GM18505 (cell line): ENCODE measurements around the gene OR2Y1.
"Not testable (repeated sequence)": the region's sequence is repeated elsewhere in the genome, so short reads cannot be mapped to it uniquely, and the experiment has no call there.

ENCODE experiments used
- ATAC-seq: cut with Tn5 transposase; IDR thresholded peaks from one replicate; pipeline ENCODE4 v1.9.1; 2021; ENCODE audit not compliant: unreplicated experiment
- POLR2A ChIP-seq: IDR thresholded peaks from 4 replicates; pipeline ENCODE4 v1.6.1; 2011; ENCODE audit warnings: borderline replicate concordance; ENCODE audit not compliant: insufficient read depth, insufficient read length; ENCODE audit errors: extremely low read depth

Gene OR2Y1

GRCh38 chr5:180776376-180776775, 36.5 kb upstream of the OR2Y1 start:
- TF ChIP-seq POLR2A: no peak
- no peak for ATAC-seq

GRCh38 chr5:180775624-180776023, 35.8 kb upstream of the OR2Y1 start:
- TF ChIP-seq POLR2A: no peak
- ATAC-seq: no peak

GRCh38 chr5:180771839-180772238, 32.0 kb upstream of the OR2Y1 start:
- no peak for ATAC-seq
- no peak for TF ChIP-seq POLR2A

GRCh38 chr5:180769821-180770220, 30.0 kb upstream of the OR2Y1 start:
- no peak for ATAC-seq
- TF ChIP-seq POLR2A: no peak

- TF ChIP-seq POLR2A: no peak
- no peak for ATAC-seq
These were observed 15.7 kb upstream of the OR2Y1 start for GRCh38 chr5:180755601-180756000.

GRCh38 chr5:180744253-180744652, 4.4 kb upstream of the OR2Y1 start:
- no peak for TF ChIP-seq POLR2A
- no peak for ATAC-seq

- TF ChIP-seq POLR2A: no peak
- ATAC-seq: no peak
These were observed 2.9 kb upstream of the OR2Y1 start for GRCh38 chr5:180742727-180743126.

- ATAC-seq: not testable (repeated sequence)
These were observed 1.1 kb upstream of the OR2Y1 start for GRCh38 chr5:180740953-180741352.

- no peak for ATAC-seq
- TF ChIP-seq POLR2A: no peak
These were observed 587 bp downstream of the OR2Y1 start for GRCh38 chr5:180739271-180739670.

- ATAC-seq: no peak
- no peak for TF ChIP-seq POLR2A
These were observed 3.3 kb downstream of the OR2Y1 start for GRCh38 chr5:180736536-180736935.

GRCh38 chr5:180724944-180725343, 14.9 kb downstream of the OR2Y1 start:
- no peak for ATAC-seq
- no peak for TF ChIP-seq POLR2A

- no peak for TF ChIP-seq POLR2A
- no peak for ATAC-seq
These were observed 15.9 kb downstream of the OR2Y1 start for GRCh38 chr5:180723936-180724335.

GRCh38 chr5:180720486-180720885, 19.4 kb downstream of the OR2Y1 start:
- ATAC-seq: no peak
- no peak for TF ChIP-seq POLR2A

GRCh38 chr5:180719781-180720180, 20.1 kb downstream of the OR2Y1 start:
- ATAC-seq: no peak

GRCh38 chr5:180718810-180719453, 20.9 kb downstream of the OR2Y1 start:
- no peak for ATAC-seq

More at GRCh38 chr5:180719781-180720180, 20.1 kb downstream of the OR2Y1 start:
- TF ChIP-seq POLR2A: no peak

More at GRCh38 chr5:180718810-180719453, 20.9 kb downstream of the OR2Y1 start:
- TF ChIP-seq POLR2A: no peak
